Kidney (tissue), 22 donors: Measurements from ENCODE around the gene ZNF285. TPM values are rescaled to one million over a fixed set of nuclear protein-coding genes. Genes with fewer than 3 reads are reported as not detected.
A peak's percentile ranks its signal among the peaks of the same experiment; 100 is the strongest.

ENCODE experiments used
- DNase-seq, 5 donors: peaks; one replicate each; pipeline ENCODE4 v3.0.0-alpha.2; 2013 to 2020
- FAIRE-seq: peaks from 2 replicates; lab custom pipeline; 2012; peaks lifted over from hg19 to GRCh38; lab: Jason Lieb, UNC
- H3K27ac ChIP-seq, 2 donors: one replicate each; pipeline ENCODE4 v1.7.0; 2013; ENCODE audit warnings: low read depth in 2 of 2, low read length in 2 of 2, inconsistent platforms in 1 of 2
- H3K27me3 ChIP-seq: one replicate; pipeline ENCODE4 v1.7.1; 2013; ENCODE audit warnings: low read length, inconsistent platforms; ENCODE audit not compliant: control insufficient read depth, insufficient read depth
- H3K36me3 ChIP-seq, 3 donors: one replicate each; pipeline versions ENCODE4 v1.7.0 to v1.7.1; 2013; ENCODE audit warnings: low read length in 3 of 3, control low read depth in 1 of 3, inconsistent platforms in 1 of 3; ENCODE audit not compliant: insufficient read depth in 3 of 3, control insufficient read depth in 2 of 3
- H3K4me1 ChIP-seq, 3 donors: one replicate each; pipeline versions ENCODE4 v1.7.0 to v1.7.1; 2013; ENCODE audit warnings: low read length in 3 of 3, inconsistent platforms in 1 of 3, low read depth in 1 of 3; ENCODE audit not compliant: control insufficient read depth in 2 of 3, insufficient read depth in 2 of 3
- H3K4me3 ChIP-seq, 3 donors: one replicate each; pipeline versions ENCODE4 v1.7.0 to v1.8.1; 2013; ENCODE audit warnings: low read length in 3 of 3, control low read depth in 1 of 3, inconsistent platforms in 1 of 3
- H3K9ac ChIP-seq, 3 donors: one replicate each; pipeline versions ENCODE4 v1.7.0 to v1.7.1; 2013; ENCODE audit warnings: low read length in 3 of 3, control low read depth in 1 of 3, inconsistent platforms in 1 of 3
- H3K9me3 ChIP-seq, 3 donors: one replicate each; pipeline versions ENCODE4 v1.7.0 to v1.7.1; 2013; ENCODE audit warnings: low read length in 3 of 3, control low read depth in 1 of 3, inconsistent platforms in 1 of 3; ENCODE audit not compliant: control insufficient read depth in 2 of 3, insufficient read depth in 1 of 3
- intact Hi-C: fragments of 100-400 bp; cut with DNase I; formaldehyde crosslinking; loops from one replicate; pipeline ENCODE4 v1.11.1; 2022
- long read RNA-seq, 10 donors: library from polyadenylated mRNA in 1 of 10; unstranded in 1 of 10; transcript quantifications; one replicate each; pipeline ENCODE4 v2.0.0 and lab custom pipeline, GENCODE V29; 2021 to 2026
- polyA plus RNA-seq: library from polyadenylated mRNA; stranded (reverse); fragments of 350-450 nt; fragmentation: Illumina TruSeq; extraction: RNeasy Lipid Tissue Mini Kit (QIAGEN cat#74804); gene quantifications from one replicate; pipeline ENCODE4 v1.2.3, GENCODE V29; 2014; ENCODE audit warnings: low read depth, low replicate concordance; ENCODE audit not compliant: insufficient read depth
- total RNA-seq: library from RNA; stranded (reverse); fragmentation: NEBNext Ultra II Directional; extraction: Animal tissue kit (Norgen Biotek cat#: 25700); gene quantifications from one replicate; pipeline ENCODE4 v1.2.1, GENCODE V29; 2021
- TF ChIP-seq, protein P1 (sequence below): IDR thresholded peaks from 3 replicates; pipeline ENCODE4 v1.5.1; 2012; ENCODE audit warnings: mild to moderate bottlenecking, moderate library complexity, borderline replicate concordance; ENCODE audit not compliant: insufficient read depth; ENCODE audit errors: extremely low read depth
- donor health status: control.
- donor health status: control.
- donor health status: control.
- donor health status: control.
- donor health status: control.
- donor health status: DM: yes; HTN: yes; CAD: no.
- donor health status: Normal renal cell carcinoma (clear cell type).

Gene ZNF285
- total RNA-seq, result 4.9 TPM
- 2.8 TPM for polyA plus RNA-seq
- long read RNA-seq, donor 1, result 0 reads
- long read RNA-seq, donor 2, partial matches to known transcripts, result 0 of 1 reads
- long read RNA-seq, donor 2, other reads (novel, unspliced or antisense), result 0 of 1 reads
- long read RNA-seq, donor 3, full-length matches to known transcripts, result 1 of 1 reads
- long read RNA-seq, donor 3, partial matches to known transcripts, result 0 of 1 reads
- long read RNA-seq, donor 3, other reads (novel, unspliced or antisense), result 0 of 1 reads
- long read RNA-seq, donor 4, result 0 reads
- long read RNA-seq, donor 5, result 0 reads
- long read RNA-seq, donor 6, result 0 reads
- long read RNA-seq, donor 7, partial matches to known transcripts, result 0 of 2 reads
- long read RNA-seq, donor 7, other reads (novel, unspliced or antisense), result 2 of 2 reads
- long read RNA-seq, donor 8, result 0 reads
- long read RNA-seq, donor 9, result 0 reads
- long read RNA-seq, donor 10, full-length matches to known transcripts, result 2 of 2 reads
- long read RNA-seq, donor 10, partial matches to known transcripts, result 0 of 2 reads
- long read RNA-seq, donor 10, other reads (novel, unspliced or antisense), result 0 of 2 reads

DNA sequence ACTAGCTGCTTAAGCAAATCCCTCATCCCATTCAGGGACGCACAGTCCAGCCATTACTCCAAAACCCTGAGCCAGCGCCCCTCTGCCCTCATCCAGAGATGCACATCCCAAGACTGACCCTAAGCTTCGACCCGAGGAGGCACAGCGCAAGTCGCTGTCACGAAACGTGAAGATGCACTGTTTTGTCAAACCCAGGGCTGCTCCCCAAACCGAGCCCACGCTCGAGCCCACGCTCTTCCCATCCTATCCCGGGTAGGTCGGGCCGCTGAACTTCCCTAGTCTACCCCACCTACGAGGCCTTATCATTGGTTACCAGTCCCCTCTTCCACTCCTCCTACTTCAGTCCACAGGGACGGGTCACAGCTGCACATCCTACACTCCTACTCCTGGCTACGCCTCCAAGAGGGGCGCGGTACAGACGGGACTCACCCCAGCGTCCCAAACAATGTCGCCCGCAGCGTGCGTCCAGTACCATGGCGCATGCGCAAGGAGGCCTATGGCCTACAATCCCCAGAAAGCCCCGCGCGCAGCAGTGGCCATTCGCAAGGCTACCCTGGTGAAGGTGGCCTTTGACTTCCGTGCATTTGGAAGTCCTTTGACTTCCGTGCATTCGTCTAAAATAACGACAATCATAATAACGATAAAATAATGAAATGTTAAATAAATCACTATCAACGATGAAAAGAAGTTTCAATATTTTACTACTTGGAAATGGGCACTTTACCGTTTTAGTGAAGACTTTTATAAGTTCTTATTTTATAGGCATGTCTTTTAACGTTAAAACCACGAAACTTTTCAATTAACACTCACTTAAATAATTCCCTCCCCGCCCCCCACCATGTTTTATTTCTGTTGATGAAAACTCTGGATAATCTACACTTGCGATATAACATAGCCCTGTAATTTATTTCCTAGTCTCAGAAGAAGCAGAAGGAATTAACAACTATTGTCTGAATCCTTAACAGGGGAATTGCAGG is at the start of gene ZNF285:
Gene ZNF285 (minus strand): TSS at position 470 of the 977 bp plus-strand sequence. CDS start 4,395 bp downstream, outside the sequence.
- peak; percentile 95 to 99 (median 97) for DNase-seq
- Histone ChIP-seq H3K27me3 (no peaks in the 10 kb centered on the region), H3K4me1 (peaks cover 0 to 3% (median 0%) of the 10 kb centered on the region in 3 donors), H3K4me3 (peak within 1 kb of the TSS; percentile 84 to 95 (median 85)), H3K9me3 (peaks cover 0 to 14% (median 3%) of the 10 kb centered on the region in 3 donors), H3K27ac (no peak within 1 kb of the TSS), H3K9ac (peak within 1 kb of the TSS in 2 of 3 donors; percentile 69 to 75), H3K36me3 (no peaks in the 10 kb centered on the region)
- TF ChIP-seq, protein P1, sequence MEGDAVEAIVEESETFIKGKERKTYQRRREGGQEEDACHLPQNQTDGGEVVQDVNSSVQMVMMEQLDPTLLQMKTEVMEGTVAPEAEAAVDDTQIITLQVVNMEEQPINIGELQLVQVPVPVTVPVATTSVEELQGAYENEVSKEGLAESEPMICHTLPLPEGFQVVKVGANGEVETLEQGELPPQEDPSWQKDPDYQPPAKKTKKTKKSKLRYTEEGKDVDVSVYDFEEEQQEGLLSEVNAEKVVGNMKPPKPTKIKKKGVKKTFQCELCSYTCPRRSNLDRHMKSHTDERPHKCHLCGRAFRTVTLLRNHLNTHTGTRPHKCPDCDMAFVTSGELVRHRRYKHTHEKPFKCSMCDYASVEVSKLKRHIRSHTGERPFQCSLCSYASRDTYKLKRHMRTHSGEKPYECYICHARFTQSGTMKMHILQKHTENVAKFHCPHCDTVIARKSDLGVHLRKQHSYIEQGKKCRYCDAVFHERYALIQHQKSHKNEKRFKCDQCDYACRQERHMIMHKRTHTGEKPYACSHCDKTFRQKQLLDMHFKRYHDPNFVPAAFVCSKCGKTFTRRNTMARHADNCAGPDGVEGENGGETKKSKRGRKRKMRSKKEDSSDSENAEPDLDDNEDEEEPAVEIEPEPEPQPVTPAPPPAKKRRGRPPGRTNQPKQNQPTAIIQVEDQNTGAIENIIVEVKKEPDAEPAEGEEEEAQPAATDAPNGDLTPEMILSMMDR, result no peak
- intact Hi-C loops, result no loop called here
- peak; percentile 30 for FAIRE-seq

DNA sequence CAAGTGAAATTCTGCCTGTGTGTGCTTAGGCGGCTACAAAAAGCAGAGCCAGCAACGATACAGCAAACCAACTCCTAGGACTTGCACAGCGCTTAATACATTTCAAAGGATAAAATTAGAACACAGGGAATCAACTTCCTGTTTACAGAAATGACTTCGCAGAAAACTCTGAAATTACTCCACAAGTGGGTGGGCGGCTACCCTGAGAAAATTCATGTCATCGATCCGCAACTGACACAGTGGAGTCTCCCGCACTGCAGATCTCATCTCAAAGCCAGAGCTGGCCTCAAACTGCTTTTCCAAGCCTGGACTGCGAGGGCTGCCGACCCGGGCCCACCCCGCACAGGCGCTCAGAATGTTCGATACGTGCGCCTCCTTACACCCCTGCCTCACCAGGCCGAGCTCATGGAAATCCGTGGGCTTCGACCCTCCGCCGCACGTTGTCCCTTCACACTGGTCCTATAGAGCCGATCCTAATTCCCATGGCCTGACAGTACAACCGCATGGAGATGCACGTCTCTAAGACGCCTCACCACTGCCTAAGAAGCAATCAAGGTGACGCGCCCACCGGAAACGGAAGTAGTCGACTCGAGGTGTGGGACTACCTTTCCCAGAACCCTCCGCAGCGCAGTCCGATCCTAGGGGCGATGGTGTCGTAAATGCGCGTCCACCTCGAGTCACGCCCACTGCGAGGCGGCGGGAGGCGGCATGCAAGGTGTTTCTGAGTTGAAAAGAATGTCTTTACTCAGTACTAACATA is 46.7 kb upstream of the ZNF285 start, which contains the start of gene ZNF229:
Gene ZNF229 (minus strand): TSS at position 557 of the 759 bp plus-strand sequence. CDS start 5,625 bp downstream, outside the sequence.
- intact Hi-C loops, result no loop called here
- no peaks in the 10 kb centered on the region for H3K27me3 ChIP-seq

More for the DNA sequence above, 46.7 kb upstream of the ZNF285 start, which contains the start of gene ZNF229:
- peak; percentile 92 to 98 (median 94) for DNase-seq
- peak within 1 kb of the TSS in 2 of 3 donors; percentile 59 to 85 for H3K9ac ChIP-seq
- H3K4me3 ChIP-seq, result peak within 1 kb of the TSS; percentile 86 to 93 (median 89)
- H3K36me3 ChIP-seq, result peaks cover 2 to 7% (median 3%) of the 10 kb centered on the region in 3 donors
- H3K9me3 ChIP-seq, result peaks cover 0 to 28% (median 8%) of the 10 kb centered on the region in 3 donors
- TF ChIP-seq, protein P1, result no peak
- FAIRE-seq, result no peak
- no peak within 1 kb of the TSS for H3K27ac ChIP-seq
- H3K4me1 ChIP-seq, result peaks cover 0 to 4% (median 0%) of the 10 kb centered on the region in 3 donors
